ENCODE results near the gene TRIM41.
"Not testable (repeated sequence)": the region's sequence is repeated elsewhere in the genome, so short reads cannot be mapped to it uniquely, and the experiment has no call there.

Gene TRIM41

DNA sequence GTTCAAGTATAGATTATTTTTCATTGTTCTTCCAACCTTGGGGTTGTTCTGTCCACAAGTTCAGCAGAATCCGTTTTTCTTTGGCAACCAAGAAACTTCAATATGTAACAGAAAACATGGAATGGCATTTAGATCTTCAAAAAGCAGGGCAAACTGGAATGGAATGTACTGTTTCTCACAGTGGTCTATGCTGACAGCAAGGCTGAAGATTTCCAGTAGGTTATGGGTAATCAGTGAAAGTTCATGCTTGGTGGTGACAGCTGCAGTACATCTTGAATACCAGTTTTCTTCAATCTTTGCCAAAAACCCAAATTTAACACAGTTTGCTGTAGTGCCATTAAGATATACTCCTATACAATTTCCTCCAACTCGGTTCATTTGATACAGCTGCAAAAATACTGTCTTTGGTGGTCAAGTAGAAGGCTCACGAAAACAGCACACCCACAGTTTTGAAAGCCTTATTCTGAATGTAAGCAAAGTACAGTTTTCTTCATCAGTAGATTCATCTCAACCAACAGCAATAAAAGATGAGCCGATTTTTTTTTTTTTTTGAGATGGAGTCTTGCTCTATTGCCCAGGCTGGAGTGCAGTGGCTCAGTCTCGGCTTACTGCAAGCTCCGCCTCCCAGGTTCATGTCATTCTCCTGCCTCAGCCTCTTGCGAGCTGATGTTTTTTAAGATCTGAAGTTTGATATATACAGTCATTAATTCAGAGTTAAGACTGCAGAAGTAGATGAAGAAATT, 32.9 kb downstream of the TRIM41 start:
- no peak for DNase-seq (ENCODE audit: low read depth)

DNA sequence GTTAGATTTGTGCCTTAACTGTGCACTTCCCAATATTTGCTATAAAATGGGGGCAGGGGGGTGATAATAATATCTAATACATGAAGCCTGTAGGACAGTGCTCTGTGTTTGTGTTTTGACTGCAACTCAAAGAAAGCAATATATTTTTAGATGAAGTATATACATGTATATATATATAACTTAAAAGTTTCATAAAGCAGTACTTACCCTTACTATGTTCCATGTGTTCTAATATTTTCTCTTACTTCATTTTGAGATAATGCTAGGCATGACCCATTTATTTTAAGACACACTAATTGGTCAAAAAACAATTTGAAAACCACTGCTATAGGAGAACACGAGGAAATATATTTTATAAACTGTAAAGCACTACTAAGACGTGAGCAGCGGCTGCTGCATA, 35.5 kb downstream of the TRIM41 start:
- DNase-seq (ENCODE audit: low read depth): no peak

DNA sequence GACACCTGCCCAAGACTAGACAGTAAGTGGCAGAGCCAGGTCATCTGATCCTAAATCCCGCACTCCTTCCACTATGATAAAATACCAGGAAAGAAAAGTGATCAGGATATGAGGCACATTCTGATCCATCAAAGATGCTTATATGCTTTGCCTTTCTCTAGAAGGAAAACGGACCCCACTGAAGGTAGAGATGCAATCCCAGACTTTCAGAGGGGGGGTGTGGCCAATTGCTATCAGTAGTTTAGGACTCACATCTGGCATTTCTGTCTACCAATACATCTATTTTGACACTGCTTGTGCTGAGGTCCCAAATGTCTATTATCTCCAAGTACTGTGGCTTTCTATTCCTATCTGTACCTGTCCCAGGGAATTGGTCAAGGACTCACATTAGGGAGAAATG, 36.2 kb downstream of the TRIM41 start:
- DNase-seq (ENCODE audit: low read depth): no peak

DNA sequence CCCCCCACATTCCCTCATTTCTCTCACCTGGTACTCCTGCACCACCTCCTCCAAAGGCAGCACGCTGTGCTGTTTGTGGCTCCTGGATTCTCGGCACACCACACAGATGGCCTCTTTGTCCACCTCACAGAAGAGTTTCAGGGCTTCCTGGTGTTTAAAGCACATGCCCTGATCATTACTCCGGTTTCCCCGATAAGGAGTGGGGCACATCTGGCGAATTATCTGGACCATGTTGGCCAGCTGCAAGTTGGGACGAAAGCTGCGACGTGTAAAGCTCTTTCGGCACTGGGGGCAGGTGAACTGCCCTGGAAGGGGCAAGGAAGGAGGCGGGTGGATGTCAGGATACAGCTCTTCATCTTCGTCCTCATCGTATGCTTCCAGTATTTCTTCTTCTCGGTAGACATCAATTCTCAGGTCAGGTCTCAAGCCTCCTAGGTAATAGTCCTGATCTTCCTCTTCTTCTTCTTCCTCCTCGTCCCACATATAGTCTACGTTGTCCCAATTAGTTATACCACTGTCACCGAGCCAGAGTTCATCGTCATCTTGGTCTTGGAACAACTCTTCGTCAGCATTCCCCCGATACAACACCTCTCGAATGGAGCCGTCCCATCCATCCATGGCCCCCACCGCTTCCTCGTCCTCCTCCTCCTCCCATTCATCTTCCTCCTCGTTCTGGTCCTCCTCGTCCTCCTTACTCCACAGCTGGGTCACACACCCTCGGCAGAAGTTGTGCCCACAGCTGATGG, 37.1 kb downstream of the TRIM41 start:
- DNase-seq (ENCODE audit: low read depth): no peak

DNA sequence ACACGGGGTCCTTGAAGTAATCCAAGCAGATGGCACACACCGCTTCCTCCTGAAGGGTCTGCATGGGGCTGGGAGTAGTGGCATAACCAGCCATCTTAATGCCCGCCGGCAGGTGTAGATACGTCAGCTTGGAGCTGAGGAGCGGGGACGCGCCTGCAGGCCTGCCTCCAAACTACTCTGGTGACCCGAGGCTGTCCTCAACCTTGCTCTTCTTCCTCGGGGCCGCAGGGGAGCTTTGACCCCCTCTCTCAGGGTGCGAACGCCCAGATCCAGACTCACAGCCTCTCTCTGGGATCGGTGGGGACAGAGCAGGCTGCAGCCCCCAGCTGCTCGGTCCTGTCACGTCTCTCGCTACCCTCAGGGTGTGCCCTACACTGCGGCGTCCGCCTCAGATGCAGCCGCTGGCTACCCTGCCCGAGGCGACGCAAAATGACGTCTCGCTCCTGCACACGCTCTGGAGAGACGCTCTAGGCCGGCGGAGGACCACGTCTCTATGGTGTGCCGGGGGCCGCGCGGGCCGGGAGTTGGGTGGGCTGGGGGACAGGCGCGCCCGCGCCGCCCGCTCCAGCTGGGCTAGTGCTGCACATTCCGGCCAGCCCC, 37.7 kb downstream of the TRIM41 start, which contains the start of gene TRIM52:
TRIM52 (minus strand) TSS at position 424 of the 600 bp plus-strand sequence; CDS start at position 94, 330 bp downstream.
- DNase-seq (ENCODE audit: low read depth): peak; percentile 75

DNA sequence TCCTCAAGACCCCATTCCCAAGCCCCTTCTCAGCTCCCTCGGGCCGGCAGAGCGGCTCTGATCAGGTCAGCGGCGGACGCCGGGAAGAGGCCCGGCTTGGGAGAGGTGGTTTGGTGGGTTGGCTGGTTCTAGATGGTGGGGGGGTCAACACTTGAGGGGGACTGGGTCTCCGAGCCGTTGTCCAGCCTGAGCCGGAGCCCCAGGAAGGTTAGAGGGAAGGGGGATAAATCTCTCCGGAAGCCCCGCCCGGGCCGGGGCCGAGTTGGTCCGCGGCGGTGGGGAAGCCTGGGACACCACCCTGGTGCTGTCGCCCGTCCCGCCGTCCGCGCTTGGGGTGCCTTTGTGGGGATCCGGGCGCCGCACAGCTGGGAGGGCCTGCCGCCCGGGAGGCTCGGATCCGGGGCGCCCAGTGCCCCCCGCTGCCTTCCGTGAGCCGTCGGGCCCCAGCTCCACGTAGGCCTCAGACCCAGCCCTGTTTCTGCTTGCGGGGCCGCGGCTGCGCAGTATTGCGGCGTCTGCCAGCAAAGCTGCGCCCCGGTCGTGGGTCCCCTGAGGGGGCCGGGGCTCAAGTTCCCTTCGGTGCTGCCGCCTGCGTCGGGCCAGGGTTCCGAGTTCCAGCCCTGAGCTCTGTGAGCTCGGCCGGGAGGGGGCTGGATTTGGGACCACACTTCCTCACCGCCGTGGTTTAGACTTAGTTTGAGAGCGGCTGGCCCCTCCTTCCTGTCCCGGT, 38.4 kb downstream of the TRIM41 start:
- DNase-seq (ENCODE audit: low read depth): no peak

DNA sequence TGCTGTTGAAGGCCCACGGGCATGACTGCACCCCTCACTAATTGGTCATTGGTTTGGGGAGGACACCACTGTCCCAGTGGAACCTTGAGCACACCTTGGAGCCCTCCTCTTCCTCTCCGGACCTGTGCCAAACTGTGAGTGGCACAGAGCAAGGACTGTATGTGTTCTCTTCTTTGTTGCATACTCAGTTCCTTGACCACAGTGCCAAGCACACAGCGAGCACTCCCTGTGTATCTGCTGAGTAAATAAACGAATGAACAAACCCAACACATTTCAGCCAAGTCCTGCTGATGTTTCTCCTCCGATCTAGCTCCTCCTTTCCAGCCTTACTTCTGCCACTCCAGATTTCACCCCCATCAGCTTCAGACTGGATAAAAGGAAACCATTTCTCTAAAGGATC, 40.6 kb downstream of the TRIM41 start:
- DNase-seq (ENCODE audit: low read depth): no peak

DNA sequence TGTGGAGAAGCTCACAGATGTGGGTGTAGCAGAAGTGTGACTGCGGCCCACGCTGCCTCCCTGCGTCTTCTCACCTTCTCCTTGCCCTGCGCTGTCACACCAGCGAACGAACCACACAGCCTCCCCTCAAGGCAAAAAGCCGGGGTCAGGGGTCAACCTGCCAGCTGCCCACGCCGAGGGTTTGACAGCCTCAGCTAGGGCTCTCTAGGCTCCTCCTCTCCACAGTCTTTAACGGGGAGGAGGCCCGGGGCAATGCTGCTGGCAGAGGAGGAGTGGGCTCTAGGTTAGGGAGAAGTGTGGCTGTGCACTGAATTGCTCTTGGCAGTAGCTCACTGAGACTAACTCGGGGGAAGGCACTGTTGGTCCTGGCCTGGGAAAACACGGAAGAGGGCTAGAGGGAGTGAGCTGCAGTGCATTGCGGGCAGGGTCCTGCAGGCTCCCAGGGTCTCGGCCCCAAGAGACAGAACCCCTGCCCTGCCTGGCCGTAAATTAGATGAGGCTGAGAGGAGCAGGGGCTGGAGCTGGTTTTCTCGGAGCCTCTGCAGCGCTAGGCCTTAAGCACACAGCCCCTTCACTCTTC, 42.1 kb downstream of the TRIM41 start:
- no peak for DNase-seq (ENCODE audit: low read depth)

DNA sequence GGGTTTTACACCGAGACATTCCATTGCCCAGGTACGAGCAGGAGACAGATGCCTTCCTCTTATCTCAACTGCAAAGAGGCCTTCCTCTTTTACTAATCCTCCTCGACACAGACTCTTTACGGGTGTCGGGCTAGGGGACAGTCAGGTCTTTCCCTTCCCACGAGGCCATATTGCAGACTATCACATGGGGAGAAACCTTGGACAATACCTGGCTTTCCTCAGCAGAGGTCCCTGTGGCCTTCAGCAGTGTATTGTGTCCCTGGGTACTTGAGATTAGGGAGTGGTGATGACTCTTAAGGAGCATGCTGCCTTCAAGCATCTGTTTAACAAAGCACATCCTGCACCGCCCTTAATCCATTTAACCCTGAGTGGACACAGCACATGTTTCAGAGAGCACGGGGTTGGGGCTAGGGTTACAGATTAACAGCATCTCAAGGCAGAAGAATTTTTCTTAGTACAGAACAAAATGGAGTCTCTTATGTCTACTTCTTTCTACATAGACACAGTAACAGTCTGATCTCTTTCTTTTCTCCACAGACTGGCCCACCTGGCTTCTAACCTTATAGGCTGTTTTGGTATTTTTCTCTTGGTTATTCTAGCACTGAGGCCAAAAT, 44.3 kb downstream of the TRIM41 start:
- DNase-seq (ENCODE audit: low read depth): not testable (repeated sequence)

DNA sequence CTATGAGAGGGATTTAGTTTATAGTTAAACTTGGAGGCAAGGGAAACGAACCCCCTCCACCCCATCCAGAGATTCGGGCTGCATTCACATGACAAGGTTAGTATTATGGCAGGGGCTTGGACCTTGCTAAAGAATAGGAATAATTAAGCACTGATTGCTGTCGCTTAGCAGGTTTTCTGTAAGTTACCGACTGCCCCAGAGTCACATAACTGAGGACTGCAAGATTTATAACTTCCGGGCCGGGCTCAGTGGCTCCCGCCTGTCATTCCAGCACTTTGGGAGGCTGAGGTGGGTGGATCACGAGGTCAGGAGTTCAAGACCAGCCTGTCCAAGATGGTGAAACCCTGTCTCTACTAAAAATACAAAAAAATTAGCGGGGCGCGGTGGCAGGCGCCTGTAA, 44.8 kb downstream of the TRIM41 start:
- not testable (repeated sequence) for DNase-seq (ENCODE audit: low read depth)

DNA sequence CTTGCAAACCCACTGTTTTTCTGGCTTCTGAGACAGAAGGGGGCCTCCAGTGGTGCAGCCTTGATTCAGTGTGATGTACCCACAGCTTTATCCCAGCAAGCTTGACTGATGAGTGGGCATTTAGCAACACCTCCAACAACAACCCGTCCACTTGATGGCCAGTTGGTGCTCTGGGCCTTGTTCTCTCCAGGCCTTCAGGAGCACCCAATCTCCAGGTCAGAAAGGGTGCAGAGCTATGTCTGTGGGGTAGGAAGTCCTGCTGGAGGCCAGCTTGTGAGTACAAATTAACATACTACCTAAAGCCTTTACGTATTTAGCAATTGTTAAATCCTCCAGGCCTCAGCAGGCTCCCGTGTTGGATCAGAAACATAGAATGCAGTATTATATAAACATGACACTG, 48.0 kb downstream of the TRIM41 start:
- DNase-seq (ENCODE audit: low read depth): no peak

DNA sequence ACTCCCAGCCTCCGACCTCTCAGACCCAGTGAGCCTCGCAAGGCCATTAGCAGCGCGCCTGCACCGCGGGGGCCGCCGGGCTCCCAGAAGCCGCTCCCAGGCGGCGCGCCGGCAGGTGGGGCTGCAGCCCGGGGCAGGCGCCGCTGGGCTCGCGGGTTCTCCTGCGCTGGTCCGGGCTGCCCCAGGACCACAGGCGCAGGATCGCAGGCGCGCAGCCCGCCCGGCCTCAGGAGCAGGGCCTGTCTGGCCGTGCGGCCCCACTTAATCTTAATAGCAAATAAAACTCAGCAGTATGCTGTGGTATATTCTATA, 50.3 kb downstream of the TRIM41 start:
- DNase-seq (ENCODE audit: low read depth): not testable (repeated sequence)

DNA sequence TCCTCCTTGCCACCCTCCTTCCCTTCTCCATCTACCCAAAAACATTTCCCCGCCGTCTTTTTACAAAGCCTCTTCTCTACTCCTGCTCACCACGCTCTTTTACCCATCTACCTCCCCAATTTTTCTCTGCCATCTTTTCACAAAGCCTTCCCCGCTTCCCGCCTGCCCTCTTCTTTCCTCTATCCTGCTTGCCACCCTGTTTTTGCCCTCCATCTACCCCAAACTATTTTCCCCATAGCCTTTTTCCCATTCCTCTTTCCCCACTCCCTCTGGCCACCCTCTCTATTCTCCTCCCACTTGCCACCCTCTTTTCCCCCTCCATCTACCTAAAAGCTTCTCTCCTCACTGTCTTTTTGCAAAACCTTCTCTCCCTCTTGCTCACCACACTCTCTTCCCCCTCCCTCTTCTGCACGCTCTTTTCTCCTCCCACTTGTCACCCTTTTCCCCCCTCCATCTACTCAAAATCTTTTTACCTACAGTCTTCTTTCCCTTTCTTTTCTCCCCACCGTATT, 57.2 kb downstream of the TRIM41 start:
- DNase-seq (ENCODE audit: low read depth): no peak

DNA sequence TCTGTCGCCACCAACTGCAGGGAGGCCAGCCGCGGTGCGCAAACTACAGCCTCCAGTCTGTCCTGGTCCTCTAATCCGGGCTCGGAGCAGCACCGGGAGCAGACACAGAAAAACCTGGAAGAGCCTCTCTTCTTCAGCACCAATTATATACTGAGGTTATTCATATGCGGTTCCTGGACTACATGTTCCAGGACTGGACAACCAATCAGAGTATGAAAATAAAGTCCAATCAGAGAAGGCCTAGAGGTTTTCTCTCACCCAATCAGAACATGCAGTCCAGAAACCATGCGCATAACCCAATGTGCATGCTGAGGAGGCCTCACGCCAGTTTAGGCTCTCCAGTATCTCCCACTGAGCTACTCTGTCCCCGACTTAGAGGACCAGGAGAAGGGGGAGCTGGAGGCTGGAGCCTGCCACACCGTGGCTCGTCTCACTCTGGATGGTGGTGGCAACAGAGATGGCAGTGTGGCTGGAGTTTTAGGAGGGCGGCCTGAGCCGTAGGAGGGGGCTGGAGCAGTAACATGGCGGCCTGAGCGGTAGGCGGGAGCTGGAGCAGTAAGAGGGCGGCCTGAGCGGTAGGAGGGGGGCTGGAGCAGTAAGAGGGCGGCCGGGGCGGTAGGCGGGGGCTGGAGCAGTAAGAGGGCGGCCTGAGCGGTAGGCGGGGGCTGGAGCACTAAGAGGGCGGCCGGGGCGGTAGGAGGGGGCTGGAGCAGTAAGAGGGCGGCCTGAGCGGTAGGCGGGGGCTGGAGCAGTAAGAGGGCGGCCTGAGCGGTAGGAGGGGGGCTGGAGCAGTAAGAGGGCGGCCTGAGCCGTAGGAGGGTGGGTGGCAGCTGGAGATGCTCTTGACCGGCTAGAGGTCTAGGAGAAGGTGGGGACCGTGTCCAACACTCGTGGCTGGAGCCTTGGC, 58.2 kb downstream of the TRIM41 start:
- no peak for DNase-seq (ENCODE audit: low read depth)

DNA sequence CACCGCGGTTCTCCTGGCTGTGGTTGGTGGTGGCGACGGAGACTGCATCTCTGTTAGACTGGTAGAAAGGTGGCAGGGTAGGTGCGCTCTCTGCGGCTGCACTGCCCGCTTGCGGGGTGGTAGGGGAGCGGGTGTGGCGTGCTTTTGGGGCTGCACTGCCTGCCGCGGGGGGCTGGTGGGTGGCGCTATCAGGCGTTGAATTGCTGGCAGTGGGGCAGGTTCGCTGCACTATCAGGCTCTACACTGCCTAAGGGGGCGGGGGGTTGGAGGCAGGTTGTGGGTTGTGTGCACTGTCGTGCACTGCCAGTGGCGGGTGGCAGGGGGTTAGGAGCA, 58.9 kb downstream of the TRIM41 start:
- DNase-seq (ENCODE audit: low read depth): no peak

DNA sequence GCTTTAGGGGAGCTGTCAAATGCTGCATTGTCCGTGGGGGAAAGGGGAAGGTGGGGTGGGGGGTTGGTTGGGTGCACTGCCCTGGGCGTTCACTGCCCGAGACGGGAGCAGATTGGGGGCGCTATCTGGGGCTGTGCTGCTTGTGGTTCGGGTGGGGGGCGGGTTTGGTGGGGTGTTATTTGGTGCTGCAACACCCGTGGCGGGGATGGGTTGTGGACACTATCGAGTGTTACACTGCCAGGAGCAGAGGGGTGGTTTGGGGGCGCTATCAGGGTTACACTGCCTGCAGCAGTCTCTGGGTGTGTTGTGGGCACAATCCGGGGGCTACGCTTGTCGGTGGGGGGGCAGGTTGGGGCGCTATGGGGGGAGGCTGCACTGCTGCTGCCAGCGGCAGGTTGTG, 59.3 kb downstream of the TRIM41 start:
- not testable (repeated sequence) for DNase-seq (ENCODE audit: low read depth)

DNA sequence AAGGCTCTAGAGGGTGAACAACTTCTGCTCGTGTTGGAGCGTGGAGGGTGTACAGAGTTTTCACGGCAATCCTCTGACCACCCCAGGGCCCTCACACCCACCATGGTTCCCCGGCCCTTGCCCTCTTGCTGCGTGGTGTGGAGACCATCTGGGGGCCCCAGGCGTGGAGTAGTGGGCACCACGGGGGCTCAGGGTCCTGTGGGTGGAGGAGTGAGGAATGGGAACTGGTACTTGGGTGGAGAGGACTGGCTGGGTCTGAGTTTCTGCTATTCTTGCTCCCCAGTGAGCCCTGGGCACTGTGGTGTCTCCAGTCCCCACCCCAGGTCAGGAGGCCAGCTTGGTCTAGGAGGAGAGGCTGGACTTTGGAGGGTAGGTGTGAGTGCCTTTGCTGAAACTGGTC, 59.8 kb downstream of the TRIM41 start:
- DNase-seq (ENCODE audit: low read depth): no peak

DNA sequence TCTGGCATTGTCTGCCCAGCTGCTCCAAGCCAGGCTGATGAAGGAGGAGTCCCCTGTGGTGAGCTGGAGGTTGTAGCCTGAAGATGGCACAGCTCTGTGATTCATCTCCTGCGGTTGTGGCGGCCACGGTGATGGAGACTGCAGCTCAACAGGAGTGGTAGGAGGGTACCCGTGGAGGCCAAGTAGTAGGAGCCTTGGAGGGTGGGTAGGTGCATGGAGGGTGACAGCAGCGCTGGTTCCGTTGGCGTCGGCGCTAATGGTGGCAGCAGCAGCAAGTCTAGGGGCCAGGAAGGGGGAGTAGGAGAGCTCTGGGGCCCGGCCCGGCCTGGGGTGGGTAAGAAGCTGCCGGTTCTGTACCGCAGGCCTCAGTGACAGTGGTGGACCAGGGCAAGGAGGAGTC, 60.3 kb downstream of the TRIM41 start:
- DNase-seq (ENCODE audit: low read depth): no peak

DNA sequence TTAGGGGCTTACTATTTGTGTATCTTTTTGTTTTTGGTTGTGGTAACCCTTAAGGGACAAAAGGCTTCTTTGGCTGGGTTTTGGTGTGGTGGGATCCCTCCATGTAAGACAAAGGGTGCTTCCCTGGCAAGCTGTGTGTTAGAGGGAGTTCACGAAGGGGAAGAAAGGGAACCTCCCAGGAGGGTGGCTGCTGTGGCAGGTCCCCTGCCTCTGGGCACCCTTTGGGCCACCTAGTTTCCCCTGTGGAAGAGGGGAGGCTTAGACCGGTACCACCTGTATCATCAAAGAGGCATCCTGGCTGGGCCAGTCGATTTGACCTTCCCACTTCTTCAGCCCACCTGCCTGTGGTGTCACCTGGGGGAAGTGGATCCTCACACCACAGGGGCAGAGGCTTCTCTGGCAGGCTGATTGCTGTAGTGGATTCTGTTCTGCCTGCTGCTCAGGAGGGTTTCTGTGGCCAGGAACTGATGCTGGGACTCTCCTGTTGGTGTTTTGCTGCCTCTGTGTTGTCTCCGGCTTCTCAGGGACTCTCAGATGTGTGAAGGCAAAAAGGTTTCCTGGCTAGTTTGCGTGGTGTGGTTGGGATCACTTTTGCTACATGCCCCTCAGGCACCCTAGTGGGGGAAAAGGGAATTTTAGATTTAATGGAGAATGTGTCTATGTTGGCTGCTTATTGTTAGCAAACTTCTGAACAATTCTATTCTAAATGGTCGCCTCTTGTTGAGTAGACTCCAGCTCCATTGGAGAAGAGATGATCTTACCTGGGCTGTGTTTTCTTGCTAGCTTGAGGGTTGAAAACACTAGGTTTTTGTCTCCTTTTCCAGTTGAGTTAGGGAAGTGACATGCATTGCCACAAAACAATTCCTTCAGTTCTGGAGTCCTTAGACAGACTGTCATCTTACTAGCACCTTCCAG, 61.0 kb downstream of the TRIM41 start:
- DNase-seq (ENCODE audit: low read depth): not testable (repeated sequence)
